ENCODE results near the gene KLHL36.
A peak's percentile ranks its signal among the peaks of the same experiment; 100 is the strongest.

The KLHL36 gene

DNA sequence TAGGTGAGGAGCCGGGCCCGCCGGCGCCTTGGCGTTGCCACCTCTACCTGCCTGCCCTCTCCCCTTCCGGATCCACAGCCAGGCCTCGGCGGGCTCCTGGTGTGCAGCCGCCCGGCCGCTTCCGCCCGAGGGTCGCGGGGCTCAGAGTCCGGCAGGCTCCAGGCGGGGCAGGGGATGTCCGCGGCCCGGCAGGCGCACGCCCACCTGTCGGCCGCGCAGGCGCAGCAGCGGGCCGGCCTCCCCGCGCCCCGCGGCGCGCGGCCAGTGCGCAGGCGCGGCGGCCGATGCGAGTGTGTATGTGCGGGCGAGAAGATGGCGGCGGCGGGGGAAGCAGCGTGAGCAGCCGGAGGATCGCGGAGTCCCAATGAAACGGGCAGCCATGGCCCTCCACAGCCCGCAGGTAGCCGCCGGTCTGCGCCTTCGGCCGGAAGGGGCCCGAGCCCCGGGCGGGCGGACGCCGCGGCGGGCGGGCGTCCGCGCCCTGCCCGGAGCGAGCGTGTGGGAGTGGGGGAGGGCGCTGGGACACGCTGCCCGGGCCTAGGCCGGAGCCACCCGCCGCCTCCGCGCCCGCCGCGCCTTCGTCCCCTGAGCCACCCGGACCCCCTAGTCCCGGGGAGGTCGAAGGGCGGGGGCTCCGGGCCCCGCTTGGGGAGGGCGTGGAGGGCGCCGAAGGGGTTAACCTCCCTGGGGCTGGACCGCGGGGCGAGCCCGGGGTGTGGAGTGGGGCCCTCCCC is 51.6 kb downstream of the KLHL36 start, which contains the start of gene USP10:
USP10 (plus strand) TSS at position 289 of the 734 bp plus-strand sequence; CDS start at position 380, 91 bp downstream.
- peak; percentile 59 to 78 (median 63) for DNase-seq

DNA sequence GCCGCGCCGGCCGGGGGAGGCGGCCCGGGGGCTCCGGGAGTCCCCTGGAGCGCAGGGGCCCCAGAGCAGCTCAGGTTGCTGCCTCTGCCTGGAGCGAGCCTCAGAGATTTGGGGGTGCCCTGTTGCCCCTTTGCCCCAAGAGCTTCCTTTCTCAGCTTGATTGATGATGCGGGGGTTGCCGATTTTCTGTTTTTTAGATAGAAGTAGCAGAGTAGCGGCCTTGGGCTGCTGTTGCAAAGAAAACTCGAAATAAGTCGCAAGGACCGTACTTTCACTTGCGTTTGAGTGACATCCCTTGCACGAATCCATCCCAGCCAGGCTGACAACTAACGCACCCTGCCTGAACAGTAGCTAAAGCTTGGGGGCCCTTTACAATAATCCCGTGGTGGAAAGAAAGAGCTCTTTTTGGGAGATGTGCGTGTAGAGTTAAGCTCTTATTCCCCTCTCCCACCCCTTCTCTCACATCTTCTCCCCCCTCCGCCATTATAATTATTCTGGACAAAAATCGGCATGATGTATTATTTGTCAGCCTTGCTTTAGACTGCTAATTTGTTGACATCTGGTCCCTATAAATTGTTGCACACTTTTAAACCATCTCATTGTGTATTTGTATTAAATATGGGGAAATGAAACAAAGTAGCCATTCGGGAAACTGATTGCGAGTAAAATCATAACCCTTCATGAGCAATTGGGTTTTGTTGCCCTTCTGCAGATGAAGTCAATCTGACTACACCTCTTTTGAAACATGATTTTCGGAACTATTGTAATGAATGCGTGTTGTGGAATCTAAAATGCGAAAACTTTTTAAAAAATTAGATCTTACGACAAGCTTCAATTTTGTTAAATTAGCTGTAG is 52.4 kb downstream of the KLHL36 start:
- DNase-seq = peak in 3 of 4 experiments; percentile 5 to 17 (median 13)

DNA sequence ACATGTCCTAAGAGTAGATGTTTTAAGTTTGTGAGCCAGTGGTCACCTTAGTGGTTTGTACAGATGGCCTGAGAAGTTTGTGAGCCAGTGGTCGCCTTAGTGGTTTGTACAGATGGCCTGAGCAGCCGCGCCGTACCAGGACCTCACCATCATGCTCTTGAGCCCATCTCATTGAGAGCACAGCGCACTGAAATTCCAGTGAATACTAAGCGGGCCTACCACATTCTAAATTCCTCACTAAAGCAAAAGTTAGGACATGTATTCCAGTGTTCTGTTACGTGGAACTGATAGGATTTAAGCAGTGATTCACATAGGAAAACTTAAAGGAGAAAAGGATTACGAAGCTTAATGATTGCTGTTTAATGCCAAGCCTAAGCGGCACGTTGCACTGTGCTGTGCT is 55.4 kb downstream of the KLHL36 start:
- DNase-seq = no peak

DNA sequence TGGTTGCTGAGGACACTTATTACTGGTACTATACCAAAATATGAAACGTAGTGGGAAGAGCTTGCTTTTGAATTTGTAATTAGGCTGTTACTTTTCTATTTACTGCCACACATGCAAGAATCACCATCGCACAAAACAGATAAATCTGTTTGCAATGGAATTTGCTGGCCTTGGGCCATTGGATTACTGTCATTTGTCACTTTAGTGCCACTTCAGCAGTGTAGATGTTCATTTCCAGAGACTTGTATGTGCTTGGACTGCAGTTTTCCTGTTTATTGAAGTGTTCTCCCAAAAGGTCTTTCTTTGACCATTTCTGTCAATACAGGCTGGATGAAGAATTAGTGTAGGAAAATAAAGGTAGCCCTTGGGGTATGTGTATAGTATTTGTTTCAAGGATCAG is 55.9 kb downstream of the KLHL36 start:
- DNase-seq = no peak

DNA sequence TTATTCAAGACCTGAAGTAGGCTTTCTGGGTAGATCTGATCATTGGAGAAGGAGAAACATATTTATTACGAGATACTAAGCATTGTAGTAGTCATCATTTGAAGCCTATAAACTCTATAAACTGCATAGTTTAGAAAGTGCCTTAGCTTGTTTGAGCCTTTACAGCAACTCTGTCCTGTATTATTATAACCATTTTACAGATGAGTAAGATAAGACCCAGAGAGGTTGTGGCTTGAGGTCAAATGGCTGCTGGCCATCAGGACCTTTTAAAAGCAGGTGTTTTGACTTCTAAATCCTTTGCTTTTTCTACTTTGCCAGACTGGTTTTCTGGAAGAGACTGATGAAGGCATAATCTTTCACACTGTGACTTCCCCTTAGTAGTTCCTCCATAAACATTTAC is 58.5 kb downstream of the KLHL36 start:
- DNase-seq = no peak

DNA sequence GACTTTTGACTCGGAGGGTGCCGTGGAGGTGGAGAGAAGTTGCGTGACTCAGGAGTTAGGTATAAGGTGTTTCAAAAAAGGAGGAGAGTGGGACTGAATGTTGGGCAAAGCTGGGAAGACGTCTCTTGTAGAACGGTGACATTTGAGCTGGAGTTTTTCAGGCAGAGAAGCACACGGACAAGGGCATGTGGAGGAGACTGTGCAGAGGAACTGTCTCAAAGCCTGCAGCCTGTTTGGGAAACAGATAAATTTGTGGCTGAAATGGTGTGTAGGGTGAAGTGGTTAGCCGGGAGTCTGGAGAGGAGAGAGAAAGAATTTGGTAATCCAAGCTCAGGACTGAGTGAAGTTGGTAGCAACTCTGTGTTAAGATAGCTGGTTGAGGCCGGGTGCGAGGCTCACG is 61.3 kb downstream of the KLHL36 start:
- no peak for DNase-seq

DNA sequence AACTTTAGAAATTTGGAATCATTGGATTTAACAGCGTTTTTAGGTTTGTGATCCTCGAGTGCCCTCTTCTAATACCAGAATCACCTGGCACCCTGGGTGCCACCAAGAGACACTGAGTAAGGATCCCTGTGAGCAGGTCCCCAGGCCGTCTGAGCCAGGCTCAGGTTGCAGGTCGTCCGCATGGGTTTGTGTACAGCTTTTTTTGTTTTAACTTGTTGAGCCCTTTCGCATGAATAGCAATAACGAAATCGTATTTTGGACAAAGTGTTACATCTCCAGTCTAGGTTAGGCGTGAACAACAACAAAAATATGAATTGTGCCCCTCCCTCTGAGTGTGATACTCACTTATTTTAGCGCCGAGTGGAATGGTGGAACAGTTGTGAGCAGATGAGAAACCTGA is 62.4 kb downstream of the KLHL36 start:
- DNase-seq = no peak
